OCI-M2 (cell line): ENCODE measurements around the gene LIN7B.

ENCODE experiments used
- DNase-seq: peaks from one replicate; lab custom pipeline; 2025; ENCODE audit not compliant: unreplicated experiment; lab: John Stamatoyannopoulos, UW

LIN7B gene

GRCh38 chr19:49094505-49095482, 19.4 kb upstream of the LIN7B start:
- no peak for DNase-seq

DNA sequence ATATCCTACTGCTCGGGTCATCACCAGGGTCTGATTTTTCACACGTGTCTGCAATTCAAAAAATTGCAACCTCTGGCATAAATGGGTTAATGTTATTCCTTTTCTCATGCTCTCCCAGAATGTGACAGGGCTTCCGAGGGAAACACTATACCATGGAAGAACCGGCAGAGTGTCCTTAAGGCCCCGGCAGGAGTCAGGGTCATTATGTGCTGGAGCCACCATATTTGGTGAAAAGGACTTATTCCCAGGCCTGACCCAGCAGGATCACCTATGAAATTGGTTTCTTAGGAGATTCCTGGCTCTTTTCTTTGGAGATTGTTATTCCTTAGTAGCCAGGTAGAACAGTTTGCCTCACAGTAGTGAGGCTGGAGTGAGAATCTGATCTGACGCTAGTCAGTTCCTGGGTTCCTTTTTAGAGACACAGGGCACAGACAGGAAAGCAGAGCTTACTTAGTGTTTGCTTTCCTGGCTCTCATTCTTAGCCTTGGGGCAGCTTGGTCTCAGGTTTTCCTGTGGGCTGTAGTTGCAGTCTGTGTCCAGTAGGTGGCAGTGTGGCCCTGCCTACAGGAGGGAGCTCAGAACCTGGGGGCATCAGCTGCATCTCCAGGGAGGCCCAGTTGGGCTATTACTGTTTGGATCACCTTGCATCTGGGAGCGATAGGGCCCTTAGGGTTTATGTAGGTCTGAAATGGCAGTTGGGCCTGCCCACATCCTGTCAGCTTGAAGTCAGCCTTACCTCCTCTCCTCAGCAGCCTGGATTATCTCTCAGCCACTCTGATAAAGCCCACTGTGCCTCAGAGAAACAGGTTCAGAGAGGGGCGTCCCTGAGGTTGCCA, 16.5 kb upstream of the LIN7B start:
- DNase-seq, result no peak

- no peak for DNase-seq
Measured at GRCh38 chr19:49098795-49099194, 15.4 kb upstream of the LIN7B start.

DNA sequence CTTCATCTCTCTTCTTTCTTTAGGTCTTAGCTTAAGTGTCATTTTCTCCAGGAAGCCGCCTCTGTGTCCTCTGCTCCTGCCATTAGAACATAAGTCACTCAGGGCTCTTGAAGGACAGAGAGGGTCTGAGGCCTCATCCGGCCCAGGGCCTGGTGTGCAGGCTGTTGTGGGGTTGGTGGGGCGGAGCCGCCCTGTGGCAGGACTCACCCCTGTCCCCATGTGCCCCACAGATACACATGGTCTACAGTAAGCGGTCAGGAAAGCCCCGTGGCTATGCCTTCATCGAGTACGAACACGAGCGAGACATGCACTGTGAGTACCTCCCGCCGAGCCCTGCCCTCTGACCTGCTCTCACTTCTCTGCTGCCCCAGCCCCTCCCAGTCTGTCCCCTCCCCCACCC, 13.0 kb upstream of the LIN7B start:
- DNase-seq, result no peak

- DNase-seq, result no peak
Measured at GRCh38 chr19:49102303-49102702, 11.9 kb upstream of the LIN7B start.

DNA sequence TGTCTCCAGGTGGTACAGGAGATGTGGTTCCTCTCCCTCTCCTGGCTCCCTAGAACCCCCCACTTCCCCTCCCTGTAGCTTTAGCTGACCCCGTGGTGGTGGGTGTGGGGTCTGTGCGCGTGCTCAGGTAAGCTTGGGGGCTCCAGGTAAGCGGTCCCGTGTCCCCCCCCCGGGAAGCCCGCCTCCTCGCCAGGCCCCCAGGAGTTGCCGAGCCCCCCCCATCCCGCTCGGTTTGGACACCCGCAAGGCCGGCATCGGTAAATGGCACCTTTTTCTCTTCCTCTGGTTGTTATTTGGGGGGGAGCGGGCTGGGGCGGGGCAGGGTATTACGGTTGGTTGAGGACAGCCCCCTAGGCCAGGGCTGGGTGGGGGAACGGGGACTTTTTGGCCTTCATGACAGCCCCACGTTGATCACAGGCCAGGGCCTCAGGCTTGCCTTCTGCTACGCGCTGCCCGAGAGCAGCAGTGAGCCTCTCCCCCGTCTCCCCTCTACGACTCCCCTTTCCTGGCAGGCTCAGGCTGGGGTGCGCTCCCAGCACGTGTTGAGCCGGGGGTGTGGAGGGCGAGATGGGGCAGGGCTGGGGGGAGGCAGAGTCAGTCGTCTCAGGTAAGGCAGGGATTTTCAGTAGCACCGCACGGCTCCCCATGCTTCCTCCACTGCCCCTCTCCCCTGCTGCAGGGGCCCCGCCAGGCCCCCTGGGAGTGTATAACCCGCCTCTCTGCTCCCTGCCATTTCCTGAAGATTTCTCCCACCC, 10.7 kb upstream of the LIN7B start:
- DNase-seq, result no peak

- DNase-seq, result no peak
Measured at GRCh38 chr19:49104229-49104864, 9.8 kb upstream of the LIN7B start.

GRCh38 chr19:49106648-49107135, 7.5 kb upstream of the LIN7B start:
- DNase-seq, result no peak

- no peak for DNase-seq
Measured at GRCh38 chr19:49107625-49108459, 6.3 kb upstream of the LIN7B start.

- DNase-seq, result no peak
Measured at GRCh38 chr19:49109051-49109450, 5.1 kb upstream of the LIN7B start.

GRCh38 chr19:49109569-49110233, 4.5 kb upstream of the LIN7B start:
- DNase-seq, result no peak

GRCh38 chr19:49110567-49110966, 3.6 kb upstream of the LIN7B start:
- no peak for DNase-seq

GRCh38 chr19:49111218-49111998, 2.8 kb upstream of the LIN7B start:
- no peak for DNase-seq

DNA sequence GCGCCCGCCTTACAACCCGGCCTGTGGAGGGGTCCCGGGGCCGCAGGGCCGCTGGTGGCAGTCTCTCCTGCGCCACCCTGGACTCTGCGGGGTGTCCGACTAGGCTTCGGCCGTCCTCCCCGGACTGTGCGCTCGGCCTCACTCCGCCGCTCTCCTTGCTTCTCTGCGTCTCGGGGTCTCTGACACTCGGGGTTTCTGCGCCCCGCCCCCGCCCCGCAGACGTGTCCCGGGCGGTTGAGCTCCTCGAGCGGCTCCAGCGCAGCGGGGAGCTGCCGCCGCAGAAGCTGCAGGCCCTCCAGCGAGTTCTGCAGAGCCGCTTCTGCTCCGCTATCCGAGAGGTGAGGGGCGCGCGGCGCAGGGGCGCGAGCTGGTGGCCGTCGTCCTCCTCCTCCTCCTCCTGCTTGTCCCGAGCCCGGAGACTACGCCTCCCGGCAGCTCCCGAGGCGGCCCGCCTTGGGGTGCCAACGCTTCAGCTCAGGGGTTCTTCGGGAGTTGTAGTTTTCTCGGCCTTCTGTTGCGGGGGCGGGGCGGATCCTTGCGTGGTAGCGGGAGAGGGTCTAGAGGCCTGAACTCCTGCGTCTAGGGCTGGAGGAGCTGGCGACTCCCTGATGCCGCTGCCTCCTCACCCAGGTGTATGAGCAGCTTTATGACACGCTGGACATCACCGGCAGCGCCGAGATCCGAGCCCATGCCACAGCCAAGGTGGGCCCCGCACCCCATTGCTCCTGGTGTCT, 627 bp downstream of the LIN7B start:
- no peak for DNase-seq

DNA sequence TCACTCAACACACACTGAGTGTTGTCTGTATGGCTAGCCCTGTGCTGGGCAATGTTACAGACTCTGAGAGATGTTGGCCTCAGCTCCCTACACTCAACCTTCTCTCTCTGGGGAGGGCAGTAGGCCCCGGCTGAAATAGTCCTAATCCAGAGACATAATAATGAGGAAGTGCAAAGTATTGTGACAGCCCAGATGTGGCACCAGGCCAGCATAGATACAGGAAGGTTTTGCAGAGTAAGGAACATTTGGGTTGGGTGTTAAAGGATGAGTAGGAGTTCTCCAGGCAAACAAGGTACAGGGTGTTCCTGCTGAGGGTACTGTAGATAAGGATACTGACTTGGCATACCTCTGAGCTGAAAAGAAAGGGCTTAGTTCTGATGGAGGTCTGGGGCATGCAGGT, 2.4 kb downstream of the LIN7B start:
- DNase-seq, result no peak

- DNase-seq, result no peak
Measured at GRCh38 chr19:49117677-49118564, 3.8 kb downstream of the LIN7B start.
